IPS-18c (cell line): ENCODE results near the gene TJAP1.

ENCODE experiments used
- H3K4me3 ChIP-seq: 2 replicates; pipeline ENCODE4 v1.7.0; 2013; ENCODE audit warnings: low read depth, mild to moderate bottlenecking, low read length, moderate library complexity; ENCODE audit not compliant: insufficient read depth
- H3K9me3 ChIP-seq: one replicate; pipeline ENCODE4 v1.6.1; 2013; ENCODE audit warnings: mild to moderate bottlenecking, low read length, moderate library complexity; ENCODE audit not compliant: control insufficient read depth, insufficient read depth

Gene TJAP1

GRCh38 chr6:43468748-43469681 is 8.4 kb upstream of the TJAP1 start:
- H3K4me3 ChIP-seq, result no peak overlapping the region
- no peaks in the 10 kb centered on the region for H3K9me3 ChIP-seq

DNA sequence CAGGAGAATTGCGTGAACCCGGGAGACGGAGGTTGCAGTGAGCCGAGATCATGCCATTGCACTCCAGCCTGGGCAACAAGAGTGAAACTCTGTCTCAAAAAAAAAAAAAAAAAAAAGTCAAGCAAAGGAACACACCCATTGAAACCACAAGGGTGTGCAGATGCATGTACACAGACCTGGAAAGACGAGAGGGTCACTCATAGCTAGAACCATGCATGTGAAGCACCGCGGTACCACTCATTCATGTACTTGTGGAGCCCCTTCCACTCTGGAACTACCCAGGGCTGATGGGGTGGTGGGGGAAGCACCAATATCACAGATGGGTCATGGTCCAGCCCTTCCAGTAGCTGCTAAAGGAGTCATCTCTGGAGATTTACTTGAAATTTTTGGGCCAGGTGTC is 7.4 kb upstream of the TJAP1 start:
- H3K9me3 ChIP-seq, result no peaks in the 10 kb centered on the region
- H3K4me3 ChIP-seq, result no peak overlapping the region

GRCh38 chr6:43471399-43471798 is 6.0 kb upstream of the TJAP1 start:
- H3K4me3 ChIP-seq, result no peak overlapping the region

GRCh38 chr6:43472515-43472914 is 4.9 kb upstream of the TJAP1 start:
- Histone ChIP-seq H3K9me3 (no peaks in the 10 kb centered on the region), H3K4me3 (no peak overlapping the region)

More at GRCh38 chr6:43471399-43471798, 6.0 kb upstream of the TJAP1 start:
- no peaks in the 10 kb centered on the region for H3K9me3 ChIP-seq

GRCh38 chr6:43475516-43475915 is 1.9 kb upstream of the TJAP1 start:
- Histone ChIP-seq H3K4me3 (no peak overlapping the region), H3K9me3 (no peaks in the 10 kb centered on the region)

GRCh38 chr6:43476746-43477145 is 624 bp upstream of the TJAP1 start:
- H3K4me3 ChIP-seq, result peak overlapping the region; percentile 71; the same call in 1 of the 2 replicates
- no peaks in the 10 kb centered on the region for H3K9me3 ChIP-seq

DNA sequence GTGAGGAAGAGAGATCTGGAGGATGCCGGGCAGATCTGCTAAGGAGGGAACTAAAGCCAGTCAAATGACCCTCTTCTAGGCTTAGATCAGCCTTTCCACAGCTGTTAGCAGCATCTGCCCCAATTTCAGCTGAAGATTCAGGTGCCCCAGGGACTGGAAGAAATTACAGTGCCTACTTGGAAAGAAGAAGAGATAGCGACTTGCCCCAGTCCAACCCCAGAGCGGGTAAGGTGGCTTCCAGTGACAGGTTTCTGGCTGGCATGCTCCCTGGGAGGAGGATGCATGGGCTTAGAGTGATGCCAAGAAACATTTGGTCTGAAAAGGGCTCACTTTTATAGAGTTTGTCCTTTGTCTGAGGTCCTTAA is 620 bp downstream of the TJAP1 start:
- peak overlapping the region; percentile 71 for H3K4me3 ChIP-seq
- no peaks in the 10 kb centered on the region for H3K9me3 ChIP-seq

DNA sequence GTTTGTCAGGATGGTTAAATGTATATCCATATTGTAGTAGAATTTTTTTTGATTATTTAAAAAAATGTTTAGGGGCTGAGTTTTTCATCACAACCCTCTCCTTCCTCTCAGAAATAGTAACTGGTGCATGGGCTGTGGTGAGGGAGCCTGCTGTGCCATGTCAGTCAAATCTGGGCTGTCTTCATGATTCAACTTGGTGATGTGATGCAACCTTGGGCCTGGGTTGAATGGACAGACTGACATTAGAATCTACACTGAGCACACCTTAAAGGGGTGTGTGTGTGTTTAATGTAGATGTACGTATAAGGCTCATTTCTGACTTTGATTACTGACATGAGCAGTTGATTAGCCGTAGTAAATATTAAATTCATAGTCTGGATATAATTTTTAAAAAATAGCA is 3.7 kb downstream of the TJAP1 start:
- Histone ChIP-seq H3K9me3 (no peaks in the 10 kb centered on the region), H3K4me3 (no peak overlapping the region)

DNA sequence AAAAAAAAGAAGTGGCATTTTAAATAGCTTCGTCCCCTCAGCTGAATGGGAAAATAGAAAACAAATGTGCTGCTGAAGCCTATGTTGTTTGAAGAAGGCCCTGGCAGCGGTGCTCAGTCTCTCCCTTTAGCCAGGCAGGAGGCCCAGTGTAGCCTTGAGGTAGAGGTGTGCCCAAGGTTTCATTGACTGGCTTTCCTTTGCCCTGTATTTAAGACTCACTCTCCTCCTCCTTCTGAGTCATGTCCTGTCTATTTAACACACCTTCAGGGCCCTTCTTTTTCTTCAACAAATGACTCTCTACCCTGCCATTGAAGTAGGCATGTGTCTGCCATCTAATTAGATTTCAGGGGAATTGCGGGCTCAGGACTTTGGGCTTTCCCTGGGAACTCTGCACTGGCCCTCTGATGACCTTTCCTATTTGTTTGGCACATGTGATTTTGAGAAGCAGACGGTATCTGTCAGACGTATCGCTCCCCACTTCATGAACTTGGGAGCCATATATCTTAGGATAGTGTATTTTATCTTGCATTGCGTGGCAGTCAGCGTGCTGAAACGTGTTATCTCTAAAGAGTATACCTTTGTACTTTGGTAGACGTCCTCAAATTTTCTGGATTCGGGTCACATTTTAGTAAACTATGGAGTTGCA is 4.3 kb downstream of the TJAP1 start:
- H3K4me3 ChIP-seq, result no peak overlapping the region

DNA sequence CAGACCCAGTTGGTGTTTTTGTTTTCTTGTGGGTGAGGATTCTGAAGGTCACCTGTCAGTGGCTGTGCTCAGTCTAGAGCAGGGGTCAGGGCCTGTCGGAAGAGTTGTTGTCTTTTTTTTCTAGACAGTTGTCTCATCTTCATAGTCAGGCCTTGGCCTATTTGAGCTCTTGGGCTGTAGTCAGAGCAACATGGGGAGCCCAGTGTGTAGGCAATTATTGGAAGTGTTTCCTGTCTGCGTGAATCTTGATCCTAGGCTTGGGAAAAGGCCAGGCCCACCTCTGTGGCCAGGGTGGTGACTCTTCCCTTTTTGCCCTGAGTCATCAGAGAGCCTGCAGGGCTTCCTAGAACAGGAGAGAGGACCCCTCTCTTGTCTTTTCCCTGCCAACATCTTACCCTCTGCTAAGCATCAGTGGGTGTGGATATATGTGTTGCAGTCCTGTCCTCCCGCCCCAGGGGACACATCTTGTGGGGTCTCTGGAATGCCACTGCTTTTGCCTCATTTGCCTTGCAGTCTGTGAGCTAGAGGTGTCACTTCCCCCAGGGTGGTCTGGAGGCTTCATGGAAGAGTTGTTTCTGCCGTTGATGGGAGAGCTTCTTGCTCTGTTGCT is 11.4 kb downstream of the TJAP1 start:
- Histone ChIP-seq H3K4me3 (no peak overlapping the region), H3K9me3 (no peaks in the 10 kb centered on the region)

More for the DNA sequence above, 4.3 kb downstream of the TJAP1 start:
- no peaks in the 10 kb centered on the region for H3K9me3 ChIP-seq

GRCh38 chr6:43489277-43490072 is 12.1 kb downstream of the TJAP1 start:
- H3K4me3 ChIP-seq, result no peak overlapping the region

DNA sequence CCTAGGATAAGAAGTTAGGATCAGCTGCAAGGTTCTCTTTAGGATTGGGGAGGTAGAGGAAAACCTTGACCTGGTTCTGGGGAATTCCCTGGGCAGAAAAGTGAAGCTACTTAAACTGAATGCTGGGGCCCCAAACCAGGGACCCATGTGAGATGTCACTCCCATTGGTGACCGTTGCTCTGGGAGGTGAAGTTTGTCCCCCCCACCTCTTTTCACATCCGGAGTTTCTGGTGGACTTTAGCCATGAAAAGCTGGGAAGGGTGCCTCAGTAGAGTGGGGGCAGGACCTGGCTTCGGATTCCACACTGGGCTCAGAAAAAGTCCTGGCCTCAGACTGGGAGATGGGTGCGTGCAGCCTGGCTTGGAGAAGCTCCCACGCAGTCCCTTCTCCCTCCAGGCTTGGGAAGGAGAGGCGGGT is 13.2 kb downstream of the TJAP1 start:
- Histone ChIP-seq H3K4me3 (no peak overlapping the region), H3K9me3 (no peaks in the 10 kb centered on the region)

More at GRCh38 chr6:43489277-43490072, 12.1 kb downstream of the TJAP1 start:
- H3K9me3 ChIP-seq, result no peaks in the 10 kb centered on the region

DNA sequence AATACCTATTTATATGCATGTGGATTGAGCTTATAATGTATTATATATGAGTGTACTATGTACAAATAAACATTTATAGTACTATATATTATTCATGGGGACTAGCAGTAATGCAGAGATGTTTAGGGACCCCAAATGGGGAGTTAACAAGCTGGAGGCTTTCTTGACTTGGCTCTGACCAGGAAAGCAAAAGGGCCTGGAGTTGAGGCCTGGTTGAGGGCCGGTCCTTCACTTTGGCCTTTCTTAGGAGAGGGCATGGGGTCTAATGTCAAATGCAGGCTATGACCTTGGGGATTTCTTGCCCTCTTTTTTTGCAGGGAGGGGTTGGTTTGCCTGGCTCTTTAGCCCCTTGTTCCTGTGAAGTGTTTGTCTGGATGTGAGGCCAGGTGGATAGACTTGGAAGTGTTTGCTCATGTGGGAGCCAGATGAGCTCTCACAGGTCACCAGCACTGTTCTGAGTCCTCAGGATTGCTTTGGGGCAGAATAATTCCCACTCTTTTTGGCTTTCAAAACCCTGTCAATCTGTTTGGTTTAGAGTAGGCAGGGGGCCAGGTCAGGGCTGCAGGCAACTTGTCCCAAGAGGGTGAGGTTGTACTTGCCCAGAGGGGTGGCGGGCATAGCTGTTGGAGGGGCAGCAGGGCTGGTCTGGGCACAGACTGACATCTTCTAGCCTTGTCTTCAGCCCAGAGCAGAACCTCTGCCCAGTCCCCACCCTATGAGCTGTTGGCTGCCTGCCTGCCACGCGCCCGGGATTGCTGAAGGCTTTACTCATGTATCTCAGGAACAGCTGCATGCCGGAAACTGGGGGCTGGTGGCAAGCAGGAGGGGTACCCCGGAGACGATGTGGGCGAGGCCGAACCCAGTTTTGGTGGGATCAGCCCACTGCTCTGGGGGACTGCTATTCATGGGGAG is 14.6 kb downstream of the TJAP1 start:
- no peak overlapping the region for H3K4me3 ChIP-seq

DNA sequence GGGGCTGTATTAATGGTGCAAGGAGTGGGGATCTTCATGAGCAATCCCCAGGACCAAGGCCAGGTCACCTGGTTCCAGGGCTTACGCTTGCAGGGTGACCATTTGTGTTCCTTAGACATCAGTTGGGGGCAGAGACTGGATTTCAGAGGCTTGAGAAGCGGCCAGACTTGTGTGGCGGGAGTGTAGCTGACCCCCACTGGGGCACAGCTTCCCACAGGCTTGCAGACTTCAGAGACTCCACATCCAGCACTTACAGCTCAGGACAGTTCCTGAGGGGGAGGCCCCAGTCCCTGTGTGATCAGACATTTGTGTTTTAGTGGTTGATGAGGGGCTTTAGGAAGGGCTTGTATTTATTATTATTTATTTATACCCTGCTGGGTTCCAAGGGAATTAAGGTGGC is 15.3 kb downstream of the TJAP1 start:
- Histone ChIP-seq H3K4me3 (no peak overlapping the region), H3K9me3 (no peaks in the 10 kb centered on the region)

More for the DNA sequence above, 14.6 kb downstream of the TJAP1 start:
- no peaks in the 10 kb centered on the region for H3K9me3 ChIP-seq

DNA sequence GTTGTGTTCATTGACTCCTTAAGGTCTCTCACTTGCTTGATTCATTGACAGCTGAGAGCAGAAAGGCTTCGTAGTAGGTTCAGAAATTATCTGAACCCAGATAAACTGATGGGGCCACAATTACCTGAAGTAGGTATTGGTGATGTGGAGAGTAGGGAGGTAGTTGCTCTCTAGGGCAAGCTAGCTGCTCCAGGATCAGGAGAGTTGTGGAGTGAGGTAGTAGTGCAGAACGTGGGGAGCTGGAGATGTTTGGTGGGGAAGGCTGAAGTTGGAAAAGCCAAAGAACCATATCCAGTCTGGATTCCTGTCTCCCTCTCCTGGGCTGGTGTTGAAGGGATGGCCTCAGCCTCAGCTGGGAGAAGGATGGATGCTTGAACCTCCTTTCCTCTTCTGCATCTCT is 15.9 kb downstream of the TJAP1 start:
- H3K9me3 ChIP-seq, result no peaks in the 10 kb centered on the region
- H3K4me3 ChIP-seq, result no peak overlapping the region

DNA sequence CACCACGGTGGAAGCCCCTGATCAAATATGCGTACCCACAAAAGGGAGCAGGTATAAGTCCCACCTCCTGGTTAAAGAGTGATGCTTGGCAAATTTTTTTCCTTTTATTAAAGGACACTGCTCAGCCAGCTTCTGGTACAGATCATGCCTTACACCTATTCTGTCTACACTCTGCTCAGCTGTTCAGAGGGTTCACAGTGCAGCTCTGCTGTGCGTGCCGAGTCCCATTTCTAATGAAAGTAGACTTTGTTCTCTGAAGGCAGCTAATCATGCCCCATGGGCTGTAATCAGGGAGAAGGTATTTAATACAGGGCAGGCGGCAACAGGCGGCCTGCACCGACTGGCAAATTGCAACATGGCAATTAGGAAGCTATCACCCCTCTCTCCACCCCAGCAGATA is 16.5 kb downstream of the TJAP1 start:
- no peaks in the 10 kb centered on the region for H3K9me3 ChIP-seq
- H3K4me3 ChIP-seq, result no peak overlapping the region
